ENCODE results near the gene CCDC92.
"Not testable (repeated sequence)": the region's sequence is repeated elsewhere in the genome, so short reads cannot be mapped to it uniquely, and the experiment has no call there.

The CCDC92 gene

GRCh38 chr12:123948796-123949769, 23.5 kb downstream of the CCDC92 start:
- DNase-seq, result no peak

- no peak for DNase-seq
Observed at GRCh38 chr12:123948401-123948795, 24.2 kb downstream of the CCDC92 start.

GRCh38 chr12:123947531-123947930, 25.1 kb downstream of the CCDC92 start:
- DNase-seq, result not testable (repeated sequence)

- DNase-seq, result not testable (repeated sequence)
Observed at GRCh38 chr12:123946516-123947505, 25.8 kb downstream of the CCDC92 start.

- DNase-seq, result no peak
Observed at GRCh38 chr12:123946152-123946515, 26.5 kb downstream of the CCDC92 start.

GRCh38 chr12:123945287-123946151, 27.1 kb downstream of the CCDC92 start:
- no peak for DNase-seq

- DNase-seq, result no peak
Observed at GRCh38 chr12:123944696-123945095, 27.9 kb downstream of the CCDC92 start.

- DNase-seq, result no peak
Observed at GRCh38 chr12:123943816-123944215, 28.8 kb downstream of the CCDC92 start.

- no peak for DNase-seq
Observed at GRCh38 chr12:123942911-123943648, 29.6 kb downstream of the CCDC92 start.

- DNase-seq, result peak; percentile 90
Observed at GRCh38 chr12:123942238-123942653, 30.4 kb downstream of the CCDC92 start.

- no peak for DNase-seq
Observed at GRCh38 chr12:123941624-123942237, 30.9 kb downstream of the CCDC92 start.

GRCh38 chr12:123941000-123941399, 31.6 kb downstream of the CCDC92 start:
- DNase-seq, result no peak

GRCh38 chr12:123940627-123940966, 32.0 kb downstream of the CCDC92 start:
- no peak for DNase-seq

GRCh38 chr12:123939716-123940626, 32.7 kb downstream of the CCDC92 start:
- no peak for DNase-seq

- no peak for DNase-seq
Observed at GRCh38 chr12:123938679-123939480, 33.8 kb downstream of the CCDC92 start.

- no peak for DNase-seq
Observed at GRCh38 chr12:123937707-123938591, 34.7 kb downstream of the CCDC92 start.

GRCh38 chr12:123936956-123937706, 35.5 kb downstream of the CCDC92 start:
- DNase-seq, result no peak
